ENCODE data around the gene TOB1. TPM values are rescaled to one million over a fixed set of nuclear protein-coding genes. Genes with fewer than 3 reads are reported as not detected.

Gene TOB1
- total and polyA plus RNA-seq, 2 donors (not counting 1 experiment from before 2014, with no cell fraction given): 23.3 to 28.9 TPM

- H3K27ac Mint-ChIP-seq: no peak overlapping the region
- TF ChIP-seq CTCF (IDR thresholded peaks at IDR 0.05) (no peak), EZH2 (IDR thresholded peaks at IDR 0.05; ENCODE audit: borderline replicate concordance, insufficient read depth, low read depth, low read length, poor library complexity, severe bottlenecking) (no peak)
- no peak overlapping the region for H3K27ac ChIP-seq (ENCODE audit: low read length in 2 of 2)
- no peaks in the 10 kb centered on the region for H3K36me3 ChIP-seq (replicated peaks in 1 of 2; ENCODE audit: control extremely low read depth in 1 of 2, control insufficient read depth in 1 of 2, extremely low read depth in 1 of 2, insufficient read depth in 2 of 2, low read length in 1 of 2)
- H3K4me1 ChIP-seq (ENCODE audit: control insufficient read depth in 2 of 2, insufficient read depth in 2 of 2, low read length in 2 of 2): peaks cover 30 to 31% of the 10 kb centered on the region in 2 donors
- no peaks in the 10 kb centered on the region for H3K27me3 Mint-ChIP-seq
- H3K9me3 Mint-ChIP-seq (ENCODE audit: insufficient read depth): no peaks in the 10 kb centered on the region
- H3K27me3 ChIP-seq (replicated peaks in 1 of 4; ENCODE audit: control extremely low read depth in 1 of 4, control insufficient read depth in 3 of 4, insufficient read depth in 4 of 4, low read length in 3 of 4): no peaks in the 10 kb centered on the region
- no peak for ATAC-seq (ENCODE audit: low read depth)
- H3K4me2 ChIP-seq (replicated peaks; ENCODE audit: low read depth, low read length, poor library complexity, severe bottlenecking): no peak overlapping the region
- H3K4me3 Mint-ChIP-seq: no peak overlapping the region
- no CpG with 5 or more reads among the region's 2 CpGs for WGBS (ENCODE audit: insufficient coverage)
- H3K79me2 ChIP-seq (ENCODE audit: control insufficient read depth, insufficient read depth, low read length): peaks cover 15% of the 10 kb centered on the region
- peaks cover 26% of the 10 kb centered on the region for H3K4me1 Mint-ChIP-seq
- ChIA-PET POLR2A (no interaction called here), CTCF (interaction anchor here (1.2 kb wide), 1 partner anchor 8 kb away, joined by 4 read pairs; no protein-coding TSS in a partner anchor)
- intact Hi-C loops (cut with micrococcal nuclease): no loop called here
- H2AFZ ChIP-seq (ENCODE audit: insufficient read depth, low read depth, low read length, poor library complexity, severe bottlenecking): no peak overlapping the region
- H3K9ac ChIP-seq (ENCODE audit: low read length): no peak overlapping the region
- no peak for DNase-seq
- no peak overlapping the region for H3K4me3 ChIP-seq (ENCODE audit: control extremely low read depth in 1 of 5, extremely low read depth in 1 of 5, insufficient read depth in 1 of 5, low read depth in 2 of 5, low read length in 4 of 5)
- no peaks in the 10 kb centered on the region for H4K20me1 ChIP-seq (ENCODE audit: control insufficient read depth, insufficient read depth, low read length, poor library complexity, severe bottlenecking)
- H3K9me3 ChIP-seq (ENCODE audit: control extremely low read depth in 1 of 3, control insufficient read depth in 2 of 3, insufficient read depth in 1 of 3, low read length in 2 of 3): no peaks in the 10 kb centered on the region
Measured at GRCh38 chr17:50871898-50872297, 5.7 kb upstream of the TOB1 start.

GRCh38 chr17:50871364-50871763 lies 5.2 kb upstream of the TOB1 start:
- no CpG with 5 or more reads among the region's 4 CpGs for whole genome bisulfite sequencing (ENCODE audit: insufficient coverage)
- no peaks in the 10 kb centered on the region for H3K27me3 Mint-ChIP-seq
- H3K36me3 ChIP-seq (replicated peaks in 1 of 2; ENCODE audit: control extremely low read depth in 1 of 2, control insufficient read depth in 1 of 2, extremely low read depth in 1 of 2, insufficient read depth in 2 of 2, low read length in 1 of 2): no peaks in the 10 kb centered on the region
- peaks cover 30 to 31% of the 10 kb centered on the region in 2 donors for H3K4me1 ChIP-seq (ENCODE audit: control insufficient read depth in 2 of 2, insufficient read depth in 2 of 2, low read length in 2 of 2)
- ATAC-seq (ENCODE audit: low read depth) (no peak), DNase-seq (no peak)
- H3K9me3 ChIP-seq (ENCODE audit: control extremely low read depth in 1 of 3, control insufficient read depth in 2 of 3, insufficient read depth in 1 of 3, low read length in 2 of 3): no peaks in the 10 kb centered on the region
- peak overlapping the region; percentile 27 for H3K4me2 ChIP-seq (replicated peaks; ENCODE audit: low read depth, low read length, poor library complexity, severe bottlenecking)
- H3K27ac ChIP-seq (ENCODE audit: low read length in 2 of 2): no peak overlapping the region
- CTCF ChIA-PET: no interaction called here
- H3K9ac ChIP-seq (ENCODE audit: low read length): no peak overlapping the region
- intact Hi-C loops (cut with micrococcal nuclease): no loop called here
- TF ChIP-seq CTCF (IDR thresholded peaks at IDR 0.05) (no peak), EZH2 (IDR thresholded peaks at IDR 0.05; ENCODE audit: borderline replicate concordance, insufficient read depth, low read depth, low read length, poor library complexity, severe bottlenecking) (no peak)
- POLR2A ChIA-PET: interaction anchor here (0.6 kb wide), 1 partner anchor 10 kb away, joined by 8 read pairs; no protein-coding TSS in a partner anchor
- no peak overlapping the region for H3K27ac Mint-ChIP-seq
- H2AFZ ChIP-seq (ENCODE audit: insufficient read depth, low read depth, low read length, poor library complexity, severe bottlenecking): no peak overlapping the region
- peaks cover 15% of the 10 kb centered on the region for H3K79me2 ChIP-seq (ENCODE audit: control insufficient read depth, insufficient read depth, low read length)
- no peak overlapping the region for H3K4me3 ChIP-seq (ENCODE audit: control extremely low read depth in 1 of 5, extremely low read depth in 1 of 5, insufficient read depth in 1 of 5, low read depth in 2 of 5, low read length in 4 of 5)
- peaks cover 26% of the 10 kb centered on the region for H3K4me1 Mint-ChIP-seq
- no peaks in the 10 kb centered on the region for H3K27me3 ChIP-seq (replicated peaks in 1 of 4; ENCODE audit: control extremely low read depth in 1 of 4, control insufficient read depth in 3 of 4, insufficient read depth in 4 of 4, low read length in 3 of 4)
- H3K9me3 Mint-ChIP-seq (ENCODE audit: insufficient read depth): no peaks in the 10 kb centered on the region
- H3K4me3 Mint-ChIP-seq: no peak overlapping the region
- H4K20me1 ChIP-seq (ENCODE audit: control insufficient read depth, insufficient read depth, low read length, poor library complexity, severe bottlenecking): no peaks in the 10 kb centered on the region
